A673 (cell line): ENCODE measurements around the gene MRPL39. TPM values are rescaled to one million over a fixed set of nuclear protein-coding genes. Genes with fewer than 3 reads are reported as not detected.
A peak's percentile ranks its signal among the peaks of the same experiment; 100 is the strongest.

ENCODE experiments used
- BruUV-seq: library from RNA; stranded (reverse); fragments of 400-500 nt; replicated peaks from 2 replicates; lab custom pipeline; 2021; lab: Mats Ljungman, UMichigan
- CTCF ChIA-PET: fragments of 300-600 bp; sonication (Branson Sonifier 250); formaldehyde crosslinking; loops from one replicate; lab custom pipeline; 2022; ENCODE audit warnings: antibody characterized with exemption; lab: Charles Lee
- POLR2A ChIA-PET: fragments of 300-600 bp; sonication (Branson Sonifier 250); formaldehyde crosslinking; loops from one replicate; lab custom pipeline; 2022; ENCODE audit warnings: antibody characterized with exemption; ENCODE audit not compliant: low non-redundant PET; lab: Charles Lee
- DNase-seq: peaks from one replicate; pipeline ENCODE4 v3.0.0-alpha.2; 2015; ENCODE audit warnings: low spot score
- H3K27ac ChIP-seq: fragments of 200-600 bp; sonication (generic); 2 replicates; pipeline ENCODE4 v1.5.1; 2016; ENCODE audit warnings: mixed run types, low read depth, mild to moderate bottlenecking, mixed read lengths, antibody characterized with exemption, low read length; ENCODE audit not compliant: poor library complexity, severe bottlenecking
- H3K27me3 ChIP-seq: fragments of 200-600 bp; sonication (generic); replicated peaks from 2 replicates; pipeline ENCODE4 v1.6.1; 2017; ENCODE audit warnings: mixed run types, low read depth, mild to moderate bottlenecking, mixed read lengths, antibody characterized with exemption, low read length; ENCODE audit not compliant: insufficient read depth, poor library complexity
- H3K36me3 ChIP-seq: fragments of 200-600 bp; sonication (generic); 2 replicates; pipeline ENCODE4 v1.6.1; 2016; ENCODE audit warnings: mixed run types, mild to moderate bottlenecking, mixed read lengths, antibody characterized with exemption, low read length; ENCODE audit not compliant: insufficient read depth, poor library complexity, severe bottlenecking
- H3K4me1 ChIP-seq: fragments of 200-600 bp; sonication (generic); 2 replicates; pipeline ENCODE4 v1.6.1; 2017; ENCODE audit warnings: mixed run types, mild to moderate bottlenecking, mixed read lengths, antibody characterized with exemption, low read length; ENCODE audit not compliant: insufficient read depth, poor library complexity, severe bottlenecking
- H3K4me3 ChIP-seq: fragments of 200-600 bp; sonication (generic); 2 replicates; pipeline ENCODE4 v1.5.1; 2016; ENCODE audit warnings: low read depth, mixed run types, mild to moderate bottlenecking, mixed read lengths, low read length; ENCODE audit not compliant: poor library complexity, severe bottlenecking
- H3K9me3 ChIP-seq: fragments of 200-600 bp; sonication (generic); 2 replicates; pipeline ENCODE4 v1.6.1; 2016; ENCODE audit warnings: mixed run types, low read depth, mild to moderate bottlenecking, mixed read lengths, antibody characterized with exemption, low read length; ENCODE audit not compliant: poor library complexity, severe bottlenecking
- EZH2 ChIP-seq: fragments of 200-600 bp; sonication (generic); IDR thresholded peaks from 2 replicates; pipeline ENCODE4 v1.6.1; 2017; ENCODE audit warnings: borderline replicate concordance, low read depth, mild to moderate bottlenecking, mixed read lengths, antibody characterized with exemption, low read length; ENCODE audit not compliant: poor library complexity, severe bottlenecking
- intact Hi-C: fragments of 100-400 bp; cut with micrococcal nuclease; formaldehyde crosslinking; loops from one replicate; pipeline ENCODE4 v1.10.0; 2022; ENCODE audit not compliant: unreplicated experiment
- total RNA-seq: library from RNA; stranded (reverse); gene quantifications from 2 replicates; pipeline ENCODE4 v1.2.3, GENCODE V29; 2021
- TF ChIP-seq, protein P1 (sequence below): fragments of 300-800, 200-600 bp; sonication (generic); conservative IDR thresholded peaks from 2 replicates; pipeline ENCODE4 v1.5.1; 2017; ENCODE audit warnings: low read depth, mild to moderate bottlenecking, antibody characterized with exemption, low read length, moderate library complexity, mixed read lengths

Gene MRPL39
- total RNA-seq, 1 experiment from 2014 or later, result 57.1 TPM

- Histone ChIP-seq H3K27me3 (no peaks in the 10 kb centered on the region), H3K27ac (no peak overlapping the region), H3K4me3 (peak overlapping the region; percentile 86), H3K36me3 (peaks cover 21% of the 10 kb centered on the region), H3K9me3 (no peaks in the 10 kb centered on the region), H3K4me1 (peaks cover 4% of the 10 kb centered on the region)
- CTCF ChIA-PET, result interaction anchor here (0.6 to 1.3 kb wide), 5 partner anchors 117 to 486 kb away, joined by 3 to 4 read pairs (median 4); no protein-coding TSS in a partner anchor
- DNase-seq, result peak; percentile 88
- POLR2A ChIA-PET, result no interaction called here
- BruUV-seq, result no TSS peak
- intact Hi-C loops, result loop anchor here (1.0 to 10.0 kb wide), 8 partner anchors 100 to 1237 kb away; partner anchors contain the start of gene ADAMTS1
- no peak for TF ChIP-seq EZH2
- TF ChIP-seq, protein P1, sequence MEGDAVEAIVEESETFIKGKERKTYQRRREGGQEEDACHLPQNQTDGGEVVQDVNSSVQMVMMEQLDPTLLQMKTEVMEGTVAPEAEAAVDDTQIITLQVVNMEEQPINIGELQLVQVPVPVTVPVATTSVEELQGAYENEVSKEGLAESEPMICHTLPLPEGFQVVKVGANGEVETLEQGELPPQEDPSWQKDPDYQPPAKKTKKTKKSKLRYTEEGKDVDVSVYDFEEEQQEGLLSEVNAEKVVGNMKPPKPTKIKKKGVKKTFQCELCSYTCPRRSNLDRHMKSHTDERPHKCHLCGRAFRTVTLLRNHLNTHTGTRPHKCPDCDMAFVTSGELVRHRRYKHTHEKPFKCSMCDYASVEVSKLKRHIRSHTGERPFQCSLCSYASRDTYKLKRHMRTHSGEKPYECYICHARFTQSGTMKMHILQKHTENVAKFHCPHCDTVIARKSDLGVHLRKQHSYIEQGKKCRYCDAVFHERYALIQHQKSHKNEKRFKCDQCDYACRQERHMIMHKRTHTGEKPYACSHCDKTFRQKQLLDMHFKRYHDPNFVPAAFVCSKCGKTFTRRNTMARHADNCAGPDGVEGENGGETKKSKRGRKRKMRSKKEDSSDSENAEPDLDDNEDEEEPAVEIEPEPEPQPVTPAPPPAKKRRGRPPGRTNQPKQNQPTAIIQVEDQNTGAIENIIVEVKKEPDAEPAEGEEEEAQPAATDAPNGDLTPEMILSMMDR, result peak; percentile 95
Measured at GRCh38 chr21:25608044-25608737, 910 bp upstream of the MRPL39 start.

DNA sequence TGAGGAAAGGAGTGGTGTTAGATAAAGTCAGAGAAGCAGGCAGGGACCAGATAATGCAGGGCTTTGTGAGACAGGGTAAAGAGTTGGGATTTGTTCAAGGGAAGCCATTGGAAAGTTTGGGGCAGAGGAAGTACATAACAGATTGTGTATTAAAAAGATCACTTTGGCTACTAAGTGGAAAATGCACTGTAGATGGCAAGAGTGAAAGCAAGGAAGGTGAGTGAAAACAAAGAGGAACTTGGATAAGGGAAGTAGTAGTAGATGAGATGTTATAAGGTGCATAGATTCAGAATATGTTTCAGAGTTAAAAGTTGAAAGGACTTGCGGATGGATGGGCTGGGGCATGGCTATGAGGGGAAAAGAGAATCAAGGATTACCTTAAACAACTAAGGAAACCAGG, 17.4 kb downstream of the MRPL39 start:
- DNase-seq, result no peak
- Histone ChIP-seq H3K36me3 (peaks cover 59% of the 10 kb centered on the region), H3K27ac (no peak overlapping the region), H3K27me3 (no peaks in the 10 kb centered on the region), H3K9me3 (no peaks in the 10 kb centered on the region), H3K4me3 (no peak overlapping the region), H3K4me1 (no peaks in the 10 kb centered on the region)
- ChIA-PET CTCF (no interaction called here), POLR2A (no interaction called here)
- intact Hi-C loops, result no loop called here
- TF ChIP-seq, protein P1, result no peak
- no peak for TF ChIP-seq EZH2
- BruUV-seq, result no TSS peak

DNA sequence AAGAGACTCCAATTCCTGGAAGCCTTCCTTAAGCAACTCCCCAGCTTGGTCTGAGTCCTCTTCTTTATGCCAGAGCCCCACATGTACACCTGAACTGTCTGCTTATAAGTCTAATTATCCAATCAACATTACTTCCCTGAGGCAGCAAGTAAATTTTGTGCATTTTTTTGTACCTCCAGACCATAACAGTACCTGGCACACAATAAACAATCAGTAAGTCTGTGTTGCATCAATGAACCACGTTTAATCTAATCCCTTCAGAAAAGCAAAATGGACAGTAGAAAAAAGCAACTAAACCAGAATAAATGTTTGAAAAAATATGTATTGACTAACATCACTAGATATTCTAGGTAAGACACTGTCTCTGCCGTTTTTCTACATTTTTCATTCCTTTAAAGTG, 20.5 kb downstream of the MRPL39 start:
- ChIA-PET POLR2A (no interaction called here), CTCF (no interaction called here)
- Histone ChIP-seq H3K4me3 (no peak overlapping the region), H3K4me1 (no peaks in the 10 kb centered on the region), H3K27ac (no peak overlapping the region), H3K36me3 (peaks cover 29% of the 10 kb centered on the region), H3K9me3 (no peaks in the 10 kb centered on the region), H3K27me3 (no peaks in the 10 kb centered on the region)
- BruUV-seq, result no TSS peak
- TF ChIP-seq, protein P1, result no peak
- TF ChIP-seq EZH2, result no peak
- intact Hi-C loops, result no loop called here
- DNase-seq, result no peak
